Measurements from ENCODE around the gene STK16. TPM values are rescaled to one million over a fixed set of nuclear protein-coding genes. Genes with fewer than 3 reads are reported as not detected.

The STK16 gene
- total RNA-seq, 4 donors from 2014 or later = 10.9 to 22.9 (median 16.1) TPM

GRCh38 chr2:219213026-219213415 is 32.3 kb upstream of the STK16 start:
- peaks cover 75% of the 10 kb centered on the region for H3K36me3 ChIP-seq
- H3K27ac ChIP-seq = no peak overlapping the region
- 92% methylated on average over 6 of the region's 8 CpGs for WGBS
- no peak overlapping the region for H3K4me3 ChIP-seq
- peaks cover 23% of the 10 kb centered on the region for H3K4me1 ChIP-seq
- TF ChIP-seq POLR2A (IDR thresholded peaks at IDR 0.05) (no peak), EP300 (IDR thresholded peaks at IDR 0.05) (no peak), CTCF (IDR thresholded peaks at IDR 0.05) (no peak), POLR2AphosphoS5 (IDR thresholded peaks at IDR 0.05) (no peak)
- H3K9me3 ChIP-seq = no peaks in the 10 kb centered on the region
- H3K27me3 ChIP-seq = no peaks in the 10 kb centered on the region
- DNase-seq (ENCODE audit: low spot score in 2 of 2) = no peak

- DNase-seq (ENCODE audit: low spot score in 2 of 2) = no peak
- H3K27ac ChIP-seq = no peak overlapping the region
- no peaks in the 10 kb centered on the region for H3K9me3 ChIP-seq
- no peaks in the 10 kb centered on the region for H3K27me3 ChIP-seq
- TF ChIP-seq CTCF (IDR thresholded peaks at IDR 0.05) (no peak), EP300 (IDR thresholded peaks at IDR 0.05) (no peak), POLR2A (IDR thresholded peaks at IDR 0.05) (no peak), POLR2AphosphoS5 (IDR thresholded peaks at IDR 0.05) (no peak)
- peaks cover 23% of the 10 kb centered on the region for H3K4me1 ChIP-seq
- H3K36me3 ChIP-seq = peaks cover 70% of the 10 kb centered on the region
- no peak overlapping the region for H3K4me3 ChIP-seq
- WGBS = 95% methylated on average over 10 of the region's 10 CpGs
Observed at GRCh38 chr2:219213486-219214071, 31.7 kb upstream of the STK16 start.

- peaks cover 65% of the 10 kb centered on the region for H3K36me3 ChIP-seq
- no peak overlapping the region for H3K4me3 ChIP-seq
- no peak for TF ChIP-seq EP300 (IDR thresholded peaks at IDR 0.05)
- no peak for TF ChIP-seq POLR2A (IDR thresholded peaks at IDR 0.05)
- no peak for TF ChIP-seq CTCF (IDR thresholded peaks at IDR 0.05)
- TF ChIP-seq POLR2AphosphoS5 (IDR thresholded peaks at IDR 0.05) = no peak
- no peaks in the 10 kb centered on the region for H3K27me3 ChIP-seq
- H3K27ac ChIP-seq = no peak overlapping the region
- no peak for DNase-seq (ENCODE audit: low spot score in 2 of 2)
- no peaks in the 10 kb centered on the region for H3K9me3 ChIP-seq
- 97% methylated on average over 15 of the region's 15 CpGs for WGBS
- peaks cover 27% of the 10 kb centered on the region for H3K4me1 ChIP-seq
Observed at GRCh38 chr2:219214141-219214540, 31.1 kb upstream of the STK16 start.

- whole genome bisulfite sequencing = 93% methylated on average over 6 of the region's 6 CpGs
- Histone ChIP-seq H3K27ac (no peak overlapping the region), H3K9me3 (no peaks in the 10 kb centered on the region), H3K36me3 (peaks cover 58% of the 10 kb centered on the region), H3K4me3 (no peak overlapping the region), H3K27me3 (no peaks in the 10 kb centered on the region), H3K4me1 (peaks cover 33% of the 10 kb centered on the region)
- no peak for DNase-seq (ENCODE audit: low spot score in 2 of 2)
- no peak for TF ChIP-seq POLR2AphosphoS5 (IDR thresholded peaks at IDR 0.05)
Observed at GRCh38 chr2:219214786-219215185, 30.5 kb upstream of the STK16 start.

- H3K4me1 ChIP-seq = peaks cover 35% of the 10 kb centered on the region
- TF ChIP-seq EP300 (IDR thresholded peaks at IDR 0.05) (no peak), POLR2A (IDR thresholded peaks at IDR 0.05) (no peak), CTCF (IDR thresholded peaks at IDR 0.05) (no peak), POLR2AphosphoS5 (IDR thresholded peaks at IDR 0.05) (no peak)
- no peaks in the 10 kb centered on the region for H3K9me3 ChIP-seq
- no peaks in the 10 kb centered on the region for H3K27me3 ChIP-seq
- no peak overlapping the region for H3K4me3 ChIP-seq
- 78% methylated on average over 18 of the region's 27 CpGs for WGBS
- no peak for DNase-seq (ENCODE audit: low spot score in 2 of 2)
- H3K27ac ChIP-seq = no peak overlapping the region
- H3K36me3 ChIP-seq = peaks cover 57% of the 10 kb centered on the region
Observed at GRCh38 chr2:219215871-219216534, 29.3 kb upstream of the STK16 start.

Measured in suprapubic skin (tissue), 4 donors.